Liver (tissue), 9 donors: Measurements from ENCODE around the gene UBA7. TPM values are rescaled to one million over a fixed set of nuclear protein-coding genes. Genes with fewer than 3 reads are reported as not detected.
"Not testable (repeated sequence)": the region's sequence is repeated elsewhere in the genome, so short reads cannot be mapped to it uniquely, and the experiment has no call there.

Source experiments
- DNase-seq: peaks from one replicate; pipeline ENCODE4 v3.0.0-alpha.2; 2017; ENCODE audit warnings: low spot score
- H3K27ac ChIP-seq, 2 donors: one replicate each; pipeline ENCODE4 v1.7.0; 2013; ENCODE audit warnings: inconsistent platforms in 2 of 2, low read length in 2 of 2, control low read depth in 1 of 2, low read depth in 1 of 2, mild to moderate bottlenecking in 1 of 2
- H3K27me3 ChIP-seq, 4 donors: one replicate each; pipeline versions ENCODE4 v1.6.1 to v1.7.0; 2013; ENCODE audit warnings: low read length in 3 of 4, inconsistent platforms in 1 of 4, mild to moderate bottlenecking in 1 of 4, moderate library complexity in 1 of 4; ENCODE audit not compliant: control insufficient read depth in 4 of 4, insufficient read depth in 4 of 4
- H3K36me3 ChIP-seq, 4 donors: one replicate each; pipeline versions ENCODE4 v1.6.1 to v1.7.0; 2013; ENCODE audit warnings: low read length in 3 of 4, mild to moderate bottlenecking in 3 of 4, low read depth in 1 of 4, moderate library complexity in 1 of 4; ENCODE audit not compliant: control insufficient read depth in 4 of 4, insufficient read depth in 3 of 4
- H3K4me1 ChIP-seq, 4 donors: one replicate each; pipeline versions ENCODE4 v1.6.1 to v1.7.0; 2013; ENCODE audit warnings: low read length in 3 of 4, mild to moderate bottlenecking in 3 of 4, moderate library complexity in 1 of 4; ENCODE audit not compliant: control insufficient read depth in 4 of 4, insufficient read depth in 4 of 4
- H3K4me3 ChIP-seq, 3 donors: one replicate each; pipeline versions ENCODE4 v1.6.1 to v1.7.0; 2013; ENCODE audit warnings: low read length in 3 of 3, control low read depth in 1 of 3, low read depth in 1 of 3, mild to moderate bottlenecking in 1 of 3
- H3K9ac ChIP-seq, 2 donors: one replicate each; pipeline ENCODE4 v1.7.0; 2013; ENCODE audit warnings: low read length in 2 of 2, mild to moderate bottlenecking in 2 of 2, moderate library complexity in 2 of 2, control low read depth in 1 of 2, low read depth in 1 of 2
- H3K9me3 ChIP-seq, 4 donors: one replicate each; pipeline versions ENCODE4 v1.6.1 to v1.7.0; 2013; ENCODE audit warnings: low read length in 3 of 4; ENCODE audit not compliant: control insufficient read depth in 4 of 4
- EGR1 ChIP-seq, 2 donors: IDR thresholded peaks; 2 replicates each; pipeline ENCODE4 v1.6.1; 2016 to 2018; ENCODE audit warnings: antibody characterized with exemption in 2 of 2, low read depth in 2 of 2
- FOXA1 ChIP-seq: IDR thresholded peaks from 2 replicates; pipeline ENCODE4 v1.6.1; 2016; ENCODE audit warnings: antibody characterized with exemption
- FOXA2 ChIP-seq: IDR thresholded peaks from 2 replicates; pipeline ENCODE4 v1.6.1; 2016; ENCODE audit warnings: antibody characterized with exemption
- GABPA ChIP-seq, 2 donors: IDR thresholded peaks in 1 of 2; conservative IDR thresholded peaks in 1 of 2; 2 replicates each; pipeline ENCODE4 v1.6.1; 2016; ENCODE audit warnings: antibody characterized with exemption in 2 of 2, mild to moderate bottlenecking in 1 of 2, moderate library complexity in 1 of 2
- HNF4A ChIP-seq, 2 donors: conservative IDR thresholded peaks; 2 replicates each; pipeline ENCODE4 v1.6.1; 2016; ENCODE audit warnings: antibody characterized with exemption in 2 of 2, mild to moderate bottlenecking in 2 of 2
- HNF4G ChIP-seq: IDR thresholded peaks from 2 replicates; pipeline ENCODE4 v1.6.1; 2016; ENCODE audit warnings: antibody characterized with exemption
- JUND ChIP-seq, 2 donors: IDR thresholded peaks; 2 replicates each; pipeline ENCODE4 v1.6.1; 2016; ENCODE audit warnings: antibody characterized with exemption in 2 of 2
- NR2F2 ChIP-seq: IDR thresholded peaks from 2 replicates; pipeline ENCODE4 v1.6.1; 2016; ENCODE audit warnings: antibody characterized with exemption
- RAD21 ChIP-seq, 2 donors: IDR thresholded peaks; 2 replicates each; pipeline ENCODE4 v1.6.1; 2016; ENCODE audit warnings: antibody characterized with exemption in 2 of 2, mild to moderate bottlenecking in 2 of 2
- REST ChIP-seq: IDR thresholded peaks from 2 replicates; pipeline ENCODE4 v1.6.1; 2016; ENCODE audit warnings: antibody characterized with exemption, mild to moderate bottlenecking
- RXRA ChIP-seq, 2 donors: IDR thresholded peaks; 2 replicates each; pipeline ENCODE4 v1.6.1; 2017 to 2018; ENCODE audit warnings: antibody characterized with exemption in 2 of 2, mild to moderate bottlenecking in 1 of 2
- SP1 ChIP-seq: IDR thresholded peaks from 2 replicates; pipeline ENCODE4 v1.6.1; 2018; ENCODE audit warnings: antibody characterized with exemption, mild to moderate bottlenecking
- TAF1 ChIP-seq: conservative IDR thresholded peaks from 2 replicates; pipeline ENCODE4 v1.6.1; 2016; ENCODE audit warnings: antibody characterized with exemption, mild to moderate bottlenecking
- YY1 ChIP-seq: IDR thresholded peaks from 2 replicates; pipeline ENCODE4 v1.6.1; 2016; ENCODE audit warnings: antibody characterized with exemption, mild to moderate bottlenecking
- WGBS: extraction: QIAGEN DNeasy Blood & Tissue Kit; methylation state at CpG from one replicate; pipeline ENCODE4 v1.1.7; 2013; 5-methylcytosine and 5-hydroxymethylcytosine counted together
- polyA plus RNA-seq, 2 donors: library from polyadenylated mRNA; stranded (reverse) in 1 of 2; unstranded in 1 of 2; fragments of 200-250 nt in 1 of 2; fragments of >200 nt in 1 of 2; fragmentation: Nextera tagmentation in 1 of 2; extraction: Ambion mirVana in 1 of 2; gene quantifications; one replicate each; pipeline versions ENCODE4 v1.2.1 to v1.2.3, GENCODE V29; 2013 to 2015
- total RNA-seq, 2 donors: library from RNA; depleted of rRNA; stranded (reverse); fragments of >200 nt; gene quantifications; one replicate each; pipeline ENCODE4 v1.2.3, GENCODE V29; 2014
- TF ChIP-seq, protein P1 (sequence below): IDR thresholded peaks from 2 replicates; pipeline ENCODE4 v1.6.1; 2016; ENCODE audit warnings: antibody characterized with exemption
- TF ChIP-seq, protein P2 (sequence below): fragments of 150-350 bp; IDR thresholded peaks from 2 replicates; pipeline ENCODE4 v1.5.1; 2017; ENCODE audit warnings: improper control_type of control experiment, low read depth, low read length; ENCODE audit not compliant: missing input control
- TF ChIP-seq, protein P3 (sequence below): IDR thresholded peaks from 2 replicates; pipeline ENCODE4 v1.6.1; 2016; ENCODE audit warnings: antibody characterized with exemption
- TF ChIP-seq, protein P4 (sequence below): IDR thresholded peaks from 2 replicates; pipeline ENCODE4 v1.6.1; 2016; ENCODE audit warnings: antibody characterized with exemption
- donor health status: healthy.
- donor health status: healthy.
- donor health status: healthy.
- donor health status: healthy.
- donor health status: healthy.

The UBA7 gene
- total and polyA plus RNA-seq, 4 donors, result 14.6 to 29.5 (median 15.2) TPM

GRCh38 chr3:49779358-49780079, 34.2 kb downstream of the UBA7 start:
- H3K4me1 ChIP-seq, result peaks cover 3 to 8% (median 5%) of the 10 kb centered on the region in 4 donors
- H3K9ac ChIP-seq, result no peak overlapping the region
- H3K27me3 ChIP-seq, result no peaks in the 10 kb centered on the region
- WGBS, result 97% methylated on average over 5 of the region's 5 CpGs
- peaks cover 0 to 6% (median 1%) of the 10 kb centered on the region in 4 donors for H3K36me3 ChIP-seq
- no peak overlapping the region for H3K4me3 ChIP-seq
- H3K9me3 ChIP-seq, result no peaks in the 10 kb centered on the region
- no peak for TF ChIP-seq REST
- no peak for TF ChIP-seq RAD21 (IDR thresholded peaks at IDR 0.05)
- TF ChIP-seq TAF1, result no peak
- TF ChIP-seq SP1, result no peak
- TF ChIP-seq FOXA1, result no peak
- no peak for TF ChIP-seq RXRA (IDR thresholded peaks at IDR 0.05)
- TF ChIP-seq NR2F2, result no peak
- no peak for TF ChIP-seq YY1
- TF ChIP-seq, protein P1, sequence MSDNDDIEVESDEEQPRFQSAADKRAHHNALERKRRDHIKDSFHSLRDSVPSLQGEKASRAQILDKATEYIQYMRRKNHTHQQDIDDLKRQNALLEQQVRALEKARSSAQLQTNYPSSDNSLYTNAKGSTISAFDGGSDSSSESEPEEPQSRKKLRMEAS, result no peak
- TF ChIP-seq, protein P2, sequence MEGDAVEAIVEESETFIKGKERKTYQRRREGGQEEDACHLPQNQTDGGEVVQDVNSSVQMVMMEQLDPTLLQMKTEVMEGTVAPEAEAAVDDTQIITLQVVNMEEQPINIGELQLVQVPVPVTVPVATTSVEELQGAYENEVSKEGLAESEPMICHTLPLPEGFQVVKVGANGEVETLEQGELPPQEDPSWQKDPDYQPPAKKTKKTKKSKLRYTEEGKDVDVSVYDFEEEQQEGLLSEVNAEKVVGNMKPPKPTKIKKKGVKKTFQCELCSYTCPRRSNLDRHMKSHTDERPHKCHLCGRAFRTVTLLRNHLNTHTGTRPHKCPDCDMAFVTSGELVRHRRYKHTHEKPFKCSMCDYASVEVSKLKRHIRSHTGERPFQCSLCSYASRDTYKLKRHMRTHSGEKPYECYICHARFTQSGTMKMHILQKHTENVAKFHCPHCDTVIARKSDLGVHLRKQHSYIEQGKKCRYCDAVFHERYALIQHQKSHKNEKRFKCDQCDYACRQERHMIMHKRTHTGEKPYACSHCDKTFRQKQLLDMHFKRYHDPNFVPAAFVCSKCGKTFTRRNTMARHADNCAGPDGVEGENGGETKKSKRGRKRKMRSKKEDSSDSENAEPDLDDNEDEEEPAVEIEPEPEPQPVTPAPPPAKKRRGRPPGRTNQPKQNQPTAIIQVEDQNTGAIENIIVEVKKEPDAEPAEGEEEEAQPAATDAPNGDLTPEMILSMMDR, result no peak
- no peak for TF ChIP-seq JUND (IDR thresholded peaks at IDR 0.05)
- no peak for TF ChIP-seq HNF4A (conservative IDR thresholded peaks at IDR 0.05)
- TF ChIP-seq, protein P3, sequence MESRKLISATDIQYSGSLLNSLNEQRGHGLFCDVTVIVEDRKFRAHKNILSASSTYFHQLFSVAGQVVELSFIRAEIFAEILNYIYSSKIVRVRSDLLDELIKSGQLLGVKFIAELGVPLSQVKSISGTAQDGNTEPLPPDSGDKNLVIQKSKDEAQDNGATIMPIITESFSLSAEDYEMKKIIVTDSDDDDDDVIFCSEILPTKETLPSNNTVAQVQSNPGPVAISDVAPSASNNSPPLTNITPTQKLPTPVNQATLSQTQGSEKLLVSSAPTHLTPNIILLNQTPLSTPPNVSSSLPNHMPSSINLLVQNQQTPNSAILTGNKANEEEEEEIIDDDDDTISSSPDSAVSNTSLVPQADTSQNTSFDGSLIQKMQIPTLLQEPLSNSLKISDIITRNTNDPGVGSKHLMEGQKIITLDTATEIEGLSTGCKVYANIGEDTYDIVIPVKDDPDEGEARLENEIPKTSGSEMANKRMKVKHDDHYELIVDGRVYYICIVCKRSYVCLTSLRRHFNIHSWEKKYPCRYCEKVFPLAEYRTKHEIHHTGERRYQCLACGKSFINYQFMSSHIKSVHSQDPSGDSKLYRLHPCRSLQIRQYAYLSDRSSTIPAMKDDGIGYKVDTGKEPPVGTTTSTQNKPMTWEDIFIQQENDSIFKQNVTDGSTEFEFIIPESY, result no peak
- no peak for TF ChIP-seq EGR1 (IDR thresholded peaks at IDR 0.05; ENCODE audit: low read depth in 2 of 2)
- TF ChIP-seq FOXA2, result no peak
- TF ChIP-seq GABPA (IDR thresholded peaks at IDR 0.05 in 1 of 2, conservative IDR thresholded peaks at IDR 0.05 in 1 of 2), result no peak
- TF ChIP-seq, protein P4, sequence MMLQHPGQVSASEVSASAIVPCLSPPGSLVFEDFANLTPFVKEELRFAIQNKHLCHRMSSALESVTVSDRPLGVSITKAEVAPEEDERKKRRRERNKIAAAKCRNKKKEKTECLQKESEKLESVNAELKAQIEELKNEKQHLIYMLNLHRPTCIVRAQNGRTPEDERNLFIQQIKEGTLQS, result no peak
- no peak for TF ChIP-seq HNF4G
- H3K27ac ChIP-seq, result no peak overlapping the region
- no peak for DNase-seq

GRCh38 chr3:49776101-49776500, 37.7 kb downstream of the UBA7 start:
- not testable (repeated sequence) for H3K36me3 ChIP-seq, H3K4me3 ChIP-seq, DNase-seq, H3K27ac ChIP-seq, H3K9me3 ChIP-seq, H3K4me1 ChIP-seq, H3K9ac ChIP-seq, H3K27me3 ChIP-seq
- WGBS, result 96% methylated on average over 8 of the region's 8 CpGs
